Heart left ventricle (tissue), 13 donors: Measurements from ENCODE around the gene SNAP25.

Source experiments
- CTCF ChIP-seq, 12 donors: fragments of 200-600 bp; sonication (generic) in 4 of 12; IDR thresholded peaks; one replicate each; pipeline versions ENCODE4 v1.5.0 to v1.8.0; 2018 to 2022; ENCODE audit warnings: antibody characterized with exemption in 12 of 12, mild to moderate bottlenecking in 5 of 12
- POLR2A ChIP-seq, 2 donors: fragments of 450-650 bp; IDR thresholded peaks; one replicate each; pipeline ENCODE4 v1.6.1; 2017; ENCODE audit warnings: antibody characterized with exemption in 2 of 2, mild to moderate bottlenecking in 2 of 2, moderate library complexity in 2 of 2
- donor health status: ischemic (EF 13 %, LVEDD 7.1; RV severe dilation, severe dysfunction).
- donor health status: DM: no; HTN: yes; CAD: no.
- donor health status: DM: no; HTN: no; CAD: no.
- donor health status: ischemic (EF 25% LVEDD 6.9; RV normal size, moderate dysfunction).
- donor health status: ischemic (EF 25% LVEDD 5.7; RV mildly dilated, moderate dysfunction).
- donor health status: ischemic (EF 35%, LVEDD 5.7; RV mildly dilated, moderate dysfunction).
- donor health status: nonischemic (EF 11% LVEDD 7.7; RV severe dilation, severe dysfunction).
- donor health status: DM: yes; HTN: yes; CAD: no.
- donor health status: PGD.
- donor health status: ischemic (EF 29% LVEDD 5.4; RV normal size, mild dysfunction).
- donor health status: nonischemic (EF 23%, LVEDD 6.1; RV moderate dilation, normal function).

GRCh38 chr20:10239954-10240353, 21.3 kb downstream of the SNAP25 start:
- TF ChIP-seq POLR2A (IDR thresholded peaks at IDR 0.05) (no peak), CTCF (IDR thresholded peaks at IDR 0.05) (no peak)
